H1 (cell line): Measurements from ENCODE around the gene RHBDF2. TPM values are rescaled to one million over a fixed set of nuclear protein-coding genes. Genes with fewer than 3 reads are reported as not detected.

Source experiments
- CTCF ChIA-PET: fragments of 300-600 bp; sonication (Branson Sonifier 250); formaldehyde crosslinking; loops from one replicate; lab custom pipeline; 2021; ENCODE audit not compliant: partially characterized antibody; lab: Charles Lee
- POLR2A ChIA-PET: fragments of 300-600 bp; sonication (Branson Sonifier 250); formaldehyde crosslinking; loops from one replicate; lab custom pipeline; 2021; ENCODE audit warnings: inconsistent platforms; ENCODE audit not compliant: partially characterized antibody; lab: Charles Lee
- DNase-seq, 2 experiments: peaks; one replicate each; pipeline versions ENCODE4 v3.0.0 to v3.0.0-alpha.2; 2010 to 2022; ENCODE audit warnings: low spot score in 2 of 2, low read depth in 1 of 2, mixed read lengths in 1 of 2
- FAIRE-seq: peaks from 2 replicates; lab custom pipeline; 2011; peaks lifted over from hg19 to GRCh38; lab: Jason Lieb, UNC
- H2AFZ ChIP-seq: 2 replicates; pipeline ENCODE4 v1.8.1; 2012; ENCODE audit warnings: low read length, inconsistent platforms
- H2AK5ac ChIP-seq: 2 replicates; pipeline ENCODE4 v1.6.1; 2013; ENCODE audit warnings: low read depth, low read length
- H2BK120ac ChIP-seq: replicated peaks from 2 replicates; pipeline ENCODE3; 2013; ENCODE audit warnings: low read depth, low read length, inconsistent platforms
- H2BK12ac ChIP-seq: 2 replicates; pipeline ENCODE4 v1.6.1; 2013; ENCODE audit warnings: low read depth, low read length
- H2BK15ac ChIP-seq: 2 replicates; pipeline ENCODE4 v1.6.1; 2013; ENCODE audit warnings: low read length
- H2BK20ac ChIP-seq: 2 replicates; pipeline ENCODE4 v1.6.1; 2013; ENCODE audit warnings: low read length
- H2BK5ac ChIP-seq: 2 replicates; pipeline ENCODE4 v1.6.1; 2013; ENCODE audit warnings: low read depth, low read length
- H3K14ac ChIP-seq: 2 replicates; pipeline ENCODE4 v1.6.1; 2013; ENCODE audit warnings: inconsistent platforms; ENCODE audit not compliant: insufficient read length
- H3K18ac ChIP-seq: 2 replicates; pipeline ENCODE4 v1.6.1; 2013; ENCODE audit warnings: low read length; ENCODE audit errors: extremely low read depth
- H3K23ac ChIP-seq: 2 replicates; pipeline ENCODE4 v1.6.1; 2013; ENCODE audit warnings: inconsistent platforms; ENCODE audit not compliant: insufficient read length
- H3K23me2 ChIP-seq: 2 replicates; pipeline ENCODE4 v1.6.1; 2013; ENCODE audit warnings: low read depth, low read length
- H3K27ac ChIP-seq: 2 replicates; pipeline ENCODE4 v1.6.1; 2011; ENCODE audit warnings: low read depth, low read length, inconsistent platforms
- H3K27me3 ChIP-seq, 4 experiments: replicated peaks in 1 of 4; 1 replicate in 1 of 4; 2 replicates in 3 of 4; pipeline versions ENCODE4 v1.6.1 to v1.8.1; 2011 to 2013; ENCODE audit warnings: low read length in 3 of 4, mild to moderate bottlenecking in 3 of 4, inconsistent platforms in 2 of 4, mixed read lengths in 2 of 4, moderate library complexity in 1 of 4; ENCODE audit not compliant: control insufficient read depth in 3 of 4, insufficient read depth in 3 of 4; ENCODE audit errors: extremely low read depth in 1 of 4
- H3K36me3 ChIP-seq, 4 experiments: 2 replicates each; pipeline versions ENCODE4 v1.6.1 to v1.8.1; 2011 to 2013; ENCODE audit warnings: mild to moderate bottlenecking in 4 of 4, low read length in 3 of 4, moderate library complexity in 2 of 4, control low read depth in 1 of 4, inconsistent platforms in 1 of 4; ENCODE audit not compliant: insufficient read depth in 4 of 4, control insufficient read depth in 2 of 4
- H3K4ac ChIP-seq: replicated peaks from 2 replicates; pipeline ENCODE3; 2013; ENCODE audit warnings: low read length, low read depth, mixed read lengths, inconsistent platforms; ENCODE audit not compliant: insufficient read length
- H3K4me1 ChIP-seq, 4 experiments: replicated peaks in 1 of 4; 1 replicate in 1 of 4; 2 replicates in 3 of 4; pipeline versions ENCODE4 v1.6.1 to v1.8.1; 2011 to 2013; ENCODE audit warnings: low read length in 3 of 4, inconsistent platforms in 2 of 4, mixed read lengths in 1 of 4; ENCODE audit not compliant: insufficient read depth in 4 of 4, control insufficient read depth in 3 of 4
- H3K4me2 ChIP-seq, 2 experiments: 2 replicates each; pipeline versions ENCODE4 v1.6.1 to v1.8.1; 2011 to 2013; ENCODE audit warnings: low read depth in 2 of 2, low read length in 2 of 2, control low read depth in 1 of 2, inconsistent platforms in 1 of 2, mild to moderate bottlenecking in 1 of 2; ENCODE audit not compliant: insufficient read depth in 1 of 2
- H3K4me3 ChIP-seq, 4 experiments: fragments of 200-600, 300-600 bp in 1 of 4; sonication (generic), shearing (Covaris generic), sonication (Bioruptor Twin) in 1 of 4; 2 replicates each; pipeline versions ENCODE4 v1.5.1 to v1.8.1; 2011 to 2016; ENCODE audit warnings: low read length in 4 of 4, low read depth in 3 of 4, control low read depth in 2 of 4, inconsistent platforms in 2 of 4, mild to moderate bottlenecking in 2 of 4, mixed read lengths in 1 of 4, moderate library complexity in 1 of 4; ENCODE audit not compliant: insufficient read depth in 2 of 4; ENCODE audit errors: extremely low read depth in 1 of 4
- H3K56ac ChIP-seq: replicated peaks from 2 replicates; pipeline ENCODE3; 2013; ENCODE audit warnings: low read depth, mild to moderate bottlenecking, mixed read lengths, low read length, inconsistent platforms; ENCODE audit not compliant: insufficient read length
- H3K79me1 ChIP-seq: 2 replicates; pipeline ENCODE4 v1.6.1; 2013; ENCODE audit warnings: low read depth, low read length, control low read depth
- H3K79me2 ChIP-seq, 2 experiments: 2 replicates each; pipeline versions ENCODE4 v1.6.1 to v1.8.1; 2012 to 2013; ENCODE audit warnings: low read length in 2 of 2, mild to moderate bottlenecking in 2 of 2, inconsistent platforms in 1 of 2; ENCODE audit not compliant: insufficient read depth in 2 of 2, control insufficient read depth in 1 of 2
- H3K9ac ChIP-seq, 4 experiments: replicated peaks in 1 of 4; 1 replicate in 1 of 4; 2 replicates in 3 of 4; pipeline versions ENCODE4 v1.6.1 to v1.8.1; 2011 to 2013; ENCODE audit warnings: low read depth in 3 of 4, low read length in 3 of 4, control low read depth in 2 of 4, mild to moderate bottlenecking in 2 of 4, moderate library complexity in 2 of 4, inconsistent platforms in 1 of 4; ENCODE audit errors: extremely low read depth in 1 of 4
- H3K9me3 ChIP-seq, 2 experiments: 2 replicates each; pipeline versions ENCODE4 v1.6.1 to v1.8.1; 2012 to 2013; ENCODE audit warnings: mild to moderate bottlenecking in 2 of 2, moderate library complexity in 2 of 2, control low read depth in 1 of 2, inconsistent platforms in 1 of 2, low read depth in 1 of 2, low read length in 1 of 2, mixed read lengths in 1 of 2; ENCODE audit not compliant: insufficient read depth in 2 of 2
- H4K20me1 ChIP-seq, 2 experiments: replicated peaks in 1 of 2; 2 replicates each; pipeline versions ENCODE3 to v1.8.1; 2011 to 2013; ENCODE audit warnings: inconsistent platforms in 2 of 2, low read length in 2 of 2, mild to moderate bottlenecking in 1 of 2; ENCODE audit not compliant: insufficient read depth in 2 of 2, control insufficient read depth in 1 of 2
- H4K5ac ChIP-seq: 2 replicates; pipeline ENCODE4 v1.6.1; 2013; ENCODE audit warnings: low read length, low read depth, mixed read lengths, inconsistent platforms; ENCODE audit not compliant: insufficient read length
- H4K8ac ChIP-seq: 2 replicates; pipeline ENCODE4 v1.8.0; 2013; ENCODE audit warnings: mild to moderate bottlenecking, moderate library complexity, low read length, inconsistent platforms; ENCODE audit not compliant: insufficient read depth; ENCODE audit errors: extremely low read depth
- H4K91ac ChIP-seq: replicated peaks from 2 replicates; pipeline ENCODE3; 2013; ENCODE audit warnings: low read length, mixed read lengths, inconsistent platforms; ENCODE audit not compliant: insufficient read length
- ASH2L ChIP-seq: fragments of 200-600, 300-600 bp; sonication (generic); IDR thresholded peaks from one replicate; pipeline ENCODE4 v1.7.1; 2017; ENCODE audit warnings: low read length
- BACH1 ChIP-seq: IDR thresholded peaks from 2 replicates; pipeline ENCODE4 v1.6.1; 2012; ENCODE audit warnings: low read length, improper control_type of control experiment
- CBX8 ChIP-seq: fragments of 300-800, 300-1000 bp; sonication (generic); IDR thresholded peaks from 2 replicates; pipeline ENCODE4 v1.7.1; 2016; ENCODE audit warnings: low read depth, low read length, borderline replicate concordance
- CHD2 ChIP-seq: IDR thresholded peaks from 2 replicates; pipeline ENCODE4 v1.6.1; 2012; ENCODE audit warnings: low read length, improper control_type of control experiment
- E2F6 ChIP-seq: IDR thresholded peaks from 2 replicates; pipeline ENCODE4 v1.6.1; 2012; ENCODE audit warnings: inconsistent platforms
- EP300 ChIP-seq, 2 experiments: IDR thresholded peaks; 1 replicate in 1 of 2; 2 replicates in 1 of 2; pipeline ENCODE4 v1.6.1; 2011 to 2012; ENCODE audit warnings: low read depth in 2 of 2, low read length in 2 of 2, mild to moderate bottlenecking in 2 of 2, borderline replicate concordance in 1 of 2, inconsistent platforms in 1 of 2, moderate library complexity in 1 of 2
- GABPA ChIP-seq: IDR thresholded peaks from 2 replicates; pipeline ENCODE4 v1.6.1; 2011; ENCODE audit warnings: mild to moderate bottlenecking, low read length, moderate library complexity, borderline replicate concordance; ENCODE audit not compliant: insufficient read depth
- JUN ChIP-seq: IDR thresholded peaks from 2 replicates; pipeline ENCODE4 v1.6.1; 2011; ENCODE audit warnings: low read depth, mild to moderate bottlenecking, improper control_type of control experiment, low read length
- KDM1A ChIP-seq: fragments of 200-600, 300-600 bp; sonication (generic); IDR thresholded peaks from 2 replicates; pipeline ENCODE4 v1.7.1; 2016; ENCODE audit warnings: mild to moderate bottlenecking, low read length, borderline replicate concordance
- MAFK ChIP-seq: IDR thresholded peaks from 2 replicates; pipeline ENCODE4 v1.6.1; 2012; ENCODE audit warnings: low read depth, mild to moderate bottlenecking, improper control_type of control experiment, low read length
- RAD21 ChIP-seq, 2 experiments: IDR thresholded peaks in 1 of 2; conservative IDR thresholded peaks in 1 of 2; 2 replicates each; pipeline ENCODE4 v1.6.1; 2011; ENCODE audit warnings: low read depth in 2 of 2, low read length in 2 of 2, improper control_type of control experiment in 1 of 2, inconsistent platforms in 1 of 2, mild to moderate bottlenecking in 1 of 2, moderate library complexity in 1 of 2
- RFX5 ChIP-seq: IDR thresholded peaks from 2 replicates; pipeline ENCODE4 v1.6.1; 2011; ENCODE audit warnings: low read depth, low read length, improper control_type of control experiment, borderline replicate concordance
- SUZ12 ChIP-seq: fragments of 200-600 bp; sonication (generic); IDR thresholded peaks from 2 replicates; pipeline ENCODE4 v1.6.1; 2012; ENCODE audit warnings: mild to moderate bottlenecking, inconsistent platforms, low read length, moderate library complexity, mixed read lengths
- WGBS, 2 experiments: shearing (Covaris generic) in 1 of 2; methylation state at CpG; one replicate each; pipeline versions ENCODE4 v1.1.6 to v1.1.7; 2013 to 2015; ENCODE audit warnings: low lambda C conversion rate in 2 of 2, mixed read lengths in 2 of 2, inconsistent platforms in 1 of 2, low coverage in 1 of 2, missing lambda C conversion rate in 1 of 2; ENCODE audit not compliant: insufficient replicate concordance in 2 of 2, insufficient coverage in 1 of 2, insufficient read length in 1 of 2; ENCODE audit errors: extremely low coverage in 1 of 2, missing lambda C conversion rate in 1 of 2; 5-methylcytosine and 5-hydroxymethylcytosine counted together
- polyA plus RNA-seq, 7 experiments: library from polyadenylated mRNA; depleted of rRNA in 3 of 7; stranded (reverse) in 5 of 7; unstranded in 2 of 7; fragments of >200 nt in 5 of 7; fragments of 200-250 nt in 2 of 7; gene quantifications; 1 replicate in 5 of 7; 2 replicates in 1 of 7; 4 replicates in 1 of 7; pipeline versions ENCODE4 v1.2.1 to v1.2.3, GENCODE V29; 2011 to 2013; ENCODE audit warnings: missing spikeins in 2 of 7, mixed read lengths in 2 of 7
- total RNA-seq: library from RNA; stranded (reverse); fragmentation: NEBNext Ultra II Directional; extraction: Animal tissue kit (Norgen Biotek cat#: 25700); gene quantifications from 2 replicates; pipeline ENCODE4 v1.2.1, GENCODE V29; 2021

RHBDF2 gene
- total and polyA plus RNA-seq, 2 of the 8 experiments (the other 6 are each of a cell fraction or from before 2014, with no cell fraction given), result 21.2 to 25.9 TPM

DNA sequence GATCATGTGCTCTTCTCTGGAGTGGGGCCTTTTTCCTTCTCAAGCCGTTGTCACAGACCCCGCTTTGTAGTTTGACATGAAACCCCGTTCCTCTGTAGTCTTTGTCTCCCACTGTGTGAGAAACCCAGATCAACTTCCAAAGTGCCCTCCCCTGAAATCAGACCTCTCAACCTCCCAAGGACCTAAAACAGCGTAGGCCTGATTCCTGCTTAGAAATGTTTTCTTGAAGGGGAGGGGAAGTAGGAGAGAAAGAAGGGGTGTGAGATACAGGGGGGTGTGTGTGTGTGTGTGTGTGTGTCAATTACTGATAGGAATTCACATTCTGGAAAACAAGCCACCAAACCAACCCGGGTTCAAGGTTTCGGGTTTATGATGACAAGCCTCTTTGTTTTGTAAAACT, 49.7 kb downstream of the RHBDF2 start:
- POLR2A ChIA-PET, result interaction anchor here (0.8 to 2.0 kb wide), 5 partner anchors 7 to 35 kb away, joined by 3 to 6 read pairs (median 3); no protein-coding TSS in a partner anchor
- Histone ChIP-seq H3K27ac (no peak overlapping the region), H2BK5ac (no peak overlapping the region)
- TF ChIP-seq JUN, result no peak
- no peak for TF ChIP-seq E2F6
- no peak for TF ChIP-seq KDM1A
- TF ChIP-seq ASH2L, result no peak
- no peak for TF ChIP-seq CBX8
- TF ChIP-seq BACH1, result no peak
- TF ChIP-seq RAD21 (IDR thresholded peaks at IDR 0.05 in 1 of 2, conservative IDR thresholded peaks at IDR 0.05 in 1 of 2; ENCODE audit: low read depth in 2 of 2, low read length in 2 of 2), result no peak
- no peak for TF ChIP-seq EP300 (IDR thresholded peaks at IDR 0.05; ENCODE audit: borderline replicate concordance in 1 of 2, low read depth in 2 of 2, low read length in 2 of 2)
- TF ChIP-seq MAFK, result no peak
- TF ChIP-seq GABPA, result no peak
- no peak for TF ChIP-seq SUZ12
- TF ChIP-seq RFX5, result no peak
- no peak for TF ChIP-seq CHD2

More for the DNA sequence above, 49.7 kb downstream of the RHBDF2 start:
- no peak for FAIRE-seq
- peaks cover 13 to 33% (median 24%) of the 10 kb centered on the region in 4 experiments for H3K4me1 ChIP-seq
- H3K4me2 ChIP-seq, result peak overlapping the region; percentile 76 to 81
- no peak overlapping the region for H4K5ac ChIP-seq
- H2BK20ac ChIP-seq, result no peak overlapping the region
- no peak overlapping the region for H3K18ac ChIP-seq
- no peak overlapping the region for H2BK120ac ChIP-seq
- H3K9ac ChIP-seq, result peak overlapping the region in 1 of 4 experiments; percentile 55; a peak in 4 of 7 replicates
- peaks cover 19 to 27% of the 10 kb centered on the region in 2 experiments for H4K20me1 ChIP-seq
- H3K9me3 ChIP-seq, result no peaks in the 10 kb centered on the region
- no peak overlapping the region for H3K23ac ChIP-seq
- H3K79me2 ChIP-seq, result peaks cover 47 to 60% of the 10 kb centered on the region in 2 experiments
- no peak overlapping the region for H4K8ac ChIP-seq
- DNase-seq, result no peak
- no peak overlapping the region for H2BK15ac ChIP-seq
- H2BK12ac ChIP-seq, result no peak overlapping the region
- peaks cover 3% of the 10 kb centered on the region; the same call in 1 of the 2 replicates for H3K23me2 ChIP-seq
- peaks cover 8% of the 10 kb centered on the region for H3K79me1 ChIP-seq
- H3K36me3 ChIP-seq, result no peaks in the 10 kb centered on the region
- H2AK5ac ChIP-seq, result no peak overlapping the region
- WGBS, 2 experiments, result 61% methylated on average over 6 of the region's 6 CpGs; no CpG with 5 or more reads in 1 of the 2 experiments
- no peaks in the 10 kb centered on the region for H3K27me3 ChIP-seq
- H4K91ac ChIP-seq, result no peak overlapping the region
- CTCF ChIA-PET, result interaction anchor here (0.6 to 4.7 kb wide), 7 partner anchors 8 to 330 kb away, joined by 3 to 17 read pairs (median 3); no protein-coding TSS in a partner anchor
- H3K4ac ChIP-seq, result no peak overlapping the region
- H3K14ac ChIP-seq, result no peak overlapping the region
- peak overlapping the region; percentile 67 to 84 (median 80); a peak in 5 of 8 replicates for H3K4me3 ChIP-seq
- no peak overlapping the region for H2AFZ ChIP-seq
- no peak overlapping the region for H3K56ac ChIP-seq
